Keratinocyte (primary cell): ENCODE data around the gene TCF15. TPM values are rescaled to one million over a fixed set of nuclear protein-coding genes. Genes with fewer than 3 reads are reported as not detected.

Experiments used
- DNase-seq: peaks from one replicate; pipeline ENCODE4 v3.0.0-alpha.2; 2011; ENCODE audit warnings: low read depth, missing footprints, low spot score
- FAIRE-seq: peaks from 2 replicates; lab custom pipeline; 2011; peaks lifted over from hg19 to GRCh38; lab: Jason Lieb, UNC
- H2AFZ ChIP-seq: 2 replicates; pipeline ENCODE4 v1.6.0; 2012; ENCODE audit warnings: low read length, control low read depth, inconsistent platforms; ENCODE audit not compliant: control insufficient read depth
- H3K27ac ChIP-seq: 2 replicates; pipeline ENCODE4 v1.5.1; 2011; ENCODE audit warnings: low read length; ENCODE audit not compliant: control insufficient read depth, insufficient read depth
- H3K27me3 ChIP-seq: 3 replicates; pipeline ENCODE4 v1.6.0; 2011; ENCODE audit warnings: low read length; ENCODE audit not compliant: control insufficient read depth, insufficient read depth; ENCODE audit errors: extremely low read depth
- H3K36me3 ChIP-seq, 2 experiments: 2 replicates in 1 of 2; 3 replicates in 1 of 2; pipeline ENCODE4 v1.5.1; 2011; ENCODE audit warnings: low read length in 2 of 2, mild to moderate bottlenecking in 1 of 2; ENCODE audit not compliant: control insufficient read depth in 2 of 2, insufficient read depth in 2 of 2; ENCODE audit errors: extremely low read depth in 1 of 2
- H3K4me1 ChIP-seq: 3 replicates; pipeline ENCODE4 v1.5.1; 2011; ENCODE audit warnings: low read length; ENCODE audit not compliant: control insufficient read depth, insufficient read depth; ENCODE audit errors: extremely low read depth
- H3K4me2 ChIP-seq: 3 replicates; pipeline ENCODE4 v1.6.0; 2011; ENCODE audit warnings: low read depth, low read length; ENCODE audit not compliant: control insufficient read depth, insufficient read depth; ENCODE audit errors: extremely low read depth
- H3K4me3 ChIP-seq, 3 experiments: fragments of 200-600 bp in 1 of 3; sonication (generic) in 1 of 3; 2 replicates in 2 of 3; 3 replicates in 1 of 3; pipeline ENCODE4 v1.5.1; 2011 to 2016; ENCODE audit warnings: low read length in 3 of 3, mild to moderate bottlenecking in 3 of 3, control low read depth in 2 of 3, inconsistent platforms in 1 of 3, low read depth in 1 of 3, mixed read lengths in 1 of 3, mixed run types in 1 of 3, moderate library complexity in 1 of 3; ENCODE audit not compliant: control insufficient read depth in 2 of 3, insufficient read depth in 2 of 3; ENCODE audit errors: extremely low read depth in 1 of 3
- H3K79me2 ChIP-seq: 2 replicates; pipeline ENCODE4 v1.6.0; 2012; ENCODE audit warnings: low read length; ENCODE audit not compliant: control insufficient read depth, insufficient read depth
- H3K9ac ChIP-seq: 3 replicates; pipeline ENCODE4 v1.6.0; 2011; ENCODE audit warnings: low read length; ENCODE audit not compliant: control insufficient read depth, insufficient read depth; ENCODE audit errors: extremely low read depth
- H3K9me1 ChIP-seq: 3 replicates; pipeline ENCODE4 v1.6.0; 2011; ENCODE audit warnings: low read length; ENCODE audit not compliant: control insufficient read depth, insufficient read depth; ENCODE audit errors: extremely low read depth
- H3K9me3 ChIP-seq: 2 replicates; pipeline ENCODE4 v1.5.1; 2012; ENCODE audit warnings: low read depth, low read length; ENCODE audit not compliant: control insufficient read depth
- H4K20me1 ChIP-seq: 3 replicates; pipeline ENCODE4 v1.6.0; 2011; ENCODE audit warnings: low read length; ENCODE audit not compliant: control insufficient read depth, insufficient read depth; ENCODE audit errors: extremely low read depth
- CTCF ChIP-seq, 3 experiments: IDR thresholded peaks in 1 of 3; conservative IDR thresholded peaks in 1 of 3; optimal IDR thresholded peaks in 1 of 3; 2 replicates in 2 of 3; 3 replicates in 1 of 3; pipeline versions ENCODE3 to v1.5.1; 2011; ENCODE audit warnings: low read length in 3 of 3, mild to moderate bottlenecking in 3 of 3, moderate library complexity in 2 of 3, control low read depth in 1 of 3, inconsistent platforms in 1 of 3; ENCODE audit not compliant: insufficient read depth in 2 of 3; ENCODE audit errors: extremely low read depth in 1 of 3
- EZH2 ChIP-seq: IDR thresholded peaks from one replicate; pipeline ENCODE4 v1.6.1; 2012; ENCODE audit warnings: inconsistent platforms, mild to moderate bottlenecking, low read length, moderate library complexity
- dilution Hi-C: fragments of 300-500 bp; cut with MboI; formaldehyde crosslinking; loops from one replicate; pipeline ENCODE4 v1.7.0; 2020; ENCODE audit warnings: low sequenced_read_pairs; ENCODE audit not compliant: extremely low pct_ligation_motif_present
- polyA plus RNA-seq, 5 experiments: library from polyadenylated mRNA; depleted of rRNA in 3 of 5; stranded (reverse) in 3 of 5; stranded (forward) in 1 of 5; unstranded in 1 of 5; fragments of >200 nt; gene quantifications; 1 replicate in 1 of 5; 2 replicates in 3 of 5; 3 replicates in 1 of 5; pipeline versions ENCODE4 v1.2.1 to v1.2.3, GENCODE V29; 2011 to 2012; ENCODE audit warnings: missing spikeins in 2 of 5, low read depth in 1 of 5, low replicate concordance in 1 of 5

The TCF15 gene
- polyA plus RNA-seq, 1 donor (not counting 4 experiments of a cell fraction or from before 2014, with no cell fraction given), result not detected

GRCh38 chr20:615514-615913 lies 5.4 kb upstream of the TCF15 start:
- Histone ChIP-seq H3K27ac (no peak overlapping the region), H3K4me1 (no peaks in the 10 kb centered on the region), H3K9me1 (no peaks in the 10 kb centered on the region), H3K9ac (no peak overlapping the region), H4K20me1 (no peaks in the 10 kb centered on the region), H3K27me3 (peaks cover 34% of the 10 kb centered on the region), H3K36me3 (no peaks in the 10 kb centered on the region), H3K9me3 (no peaks in the 10 kb centered on the region), H3K79me2 (no peaks in the 10 kb centered on the region), H3K4me2 (no peak overlapping the region), H2AFZ (no peak overlapping the region), H3K4me3 (no peak overlapping the region)
- TF ChIP-seq EZH2 (no peak), CTCF (optimal IDR thresholded peaks at IDR 0.05 in 1 of 3, IDR thresholded peaks at IDR 0.05 in 1 of 3, conservative IDR thresholded peaks at IDR 0.05 in 1 of 3; ENCODE audit: extremely low read depth in 1 of 3, insufficient read depth in 2 of 3, low read length in 3 of 3) (no peak)
- DNase-seq, result no peak
- FAIRE-seq, result no peak
- dilution Hi-C loops, result no loop called here

- H3K4me3 ChIP-seq, result no peak overlapping the region
- dilution Hi-C loops, result no loop called here
- no peaks in the 10 kb centered on the region for H3K9me3 ChIP-seq
- DNase-seq, result no peak
- H2AFZ ChIP-seq, result no peak overlapping the region
- H3K4me1 ChIP-seq, result no peaks in the 10 kb centered on the region
- H3K9me1 ChIP-seq, result no peaks in the 10 kb centered on the region
- no peaks in the 10 kb centered on the region for H4K20me1 ChIP-seq
- peaks cover 61% of the 10 kb centered on the region for H3K27me3 ChIP-seq
- H3K36me3 ChIP-seq, result no peaks in the 10 kb centered on the region
- no peak overlapping the region for H3K9ac ChIP-seq
- FAIRE-seq, result no peak
- H3K27ac ChIP-seq, result no peak overlapping the region
- no peak overlapping the region for H3K4me2 ChIP-seq
- no peaks in the 10 kb centered on the region for H3K79me2 ChIP-seq
- TF ChIP-seq CTCF (optimal IDR thresholded peaks at IDR 0.05 in 1 of 3, IDR thresholded peaks at IDR 0.05 in 1 of 3, conservative IDR thresholded peaks at IDR 0.05 in 1 of 3; ENCODE audit: extremely low read depth in 1 of 3, insufficient read depth in 2 of 3, low read length in 3 of 3) (no peak), EZH2 (no peak)
Observed at GRCh38 chr20:611843-612185, 1.7 kb upstream of the TCF15 start.
